Hepatocyte (in vitro differentiated cells): ENCODE measurements around the gene SMIM41.

Experiments
- CTCF ChIP-seq: fragments of 200-600 bp; sonication (generic); IDR thresholded peaks from 2 replicates; pipeline ENCODE4 v1.5.1; 2016; ENCODE audit warnings: antibody characterized with exemption, mild to moderate bottlenecking; ENCODE audit not compliant: poor library complexity
- EZH2 ChIP-seq: fragments of 200-600 bp; sonication (generic); IDR thresholded peaks from 2 replicates; pipeline ENCODE4 v1.6.1; 2016; ENCODE audit warnings: antibody characterized with exemption, mild to moderate bottlenecking, borderline replicate concordance
- EZH2phosphoT487 ChIP-seq: fragments of 200-600 bp; sonication (generic); IDR thresholded peaks from one replicate; pipeline ENCODE4 v1.6.1; 2018; ENCODE audit warnings: antibody characterized with exemption, mild to moderate bottlenecking, low read depth, moderate library complexity; ENCODE audit not compliant: unreplicated experiment, severe bottlenecking

- TF ChIP-seq EZH2 = no peak
- TF ChIP-seq CTCF = no peak
- no peak for TF ChIP-seq EZH2phosphoT487
Measured at GRCh38 chr12:52141306-52141705, 61.8 kb downstream of the SMIM41 start.
